Duodenal mucosa (tissue), 2 donors: ENCODE results near the gene FAM181B.
A peak's percentile ranks its signal among the peaks of the same experiment; 100 is the strongest.

Experiments used
- H3K27ac ChIP-seq: one replicate; pipeline ENCODE4 v1.7.0; 2013; ENCODE audit warnings: low read depth, low read length
- H3K27me3 ChIP-seq, 2 donors: one replicate each; pipeline ENCODE4 v1.7.0; 2013; ENCODE audit warnings: low read length in 2 of 2, control low read depth in 1 of 2; ENCODE audit not compliant: insufficient read depth in 2 of 2, control insufficient read depth in 1 of 2
- H3K36me3 ChIP-seq, 2 donors: one replicate each; pipeline ENCODE4 v1.7.0; 2013; ENCODE audit warnings: low read length in 2 of 2, control low read depth in 1 of 2; ENCODE audit not compliant: insufficient read depth in 2 of 2, control insufficient read depth in 1 of 2
- H3K4me1 ChIP-seq, 2 donors: one replicate each; pipeline ENCODE4 v1.7.0; 2013; ENCODE audit warnings: low read length in 2 of 2, control low read depth in 1 of 2; ENCODE audit not compliant: insufficient read depth in 2 of 2, control insufficient read depth in 1 of 2
- H3K4me3 ChIP-seq, 2 donors: one replicate each; pipeline ENCODE4 v1.7.0; 2013; ENCODE audit warnings: low read length in 2 of 2, low read depth in 1 of 2
- H3K9ac ChIP-seq, 2 donors: one replicate each; pipeline ENCODE4 v1.7.0; 2013; ENCODE audit warnings: low read length in 2 of 2, low read depth in 1 of 2
- H3K9me3 ChIP-seq, 2 donors: one replicate each; pipeline ENCODE4 v1.7.0; 2013; ENCODE audit warnings: low read length in 2 of 2, control low read depth in 1 of 2; ENCODE audit not compliant: control insufficient read depth in 1 of 2

Gene FAM181B

DNA sequence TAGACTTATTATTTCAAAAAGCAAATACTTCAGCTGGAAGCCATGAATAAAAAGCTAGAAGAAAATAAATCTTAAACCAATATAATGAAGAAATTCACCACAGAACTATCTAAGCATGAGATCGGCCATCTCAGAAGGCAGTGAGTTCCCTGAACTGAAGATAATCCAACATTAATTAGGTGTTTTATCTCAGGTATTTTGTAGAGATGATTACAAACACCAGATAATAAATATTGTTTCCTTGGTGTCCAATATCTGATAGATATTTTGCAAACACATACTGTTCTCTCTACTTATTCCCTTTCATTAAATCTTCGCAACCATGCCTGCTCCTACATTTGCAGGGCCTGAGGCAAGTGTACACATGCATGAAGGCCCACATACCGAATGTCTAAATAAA lies 26.0 kb upstream of the FAM181B start:
- H3K27ac ChIP-seq: no peak overlapping the region
- no peaks in the 10 kb centered on the region for H3K36me3 ChIP-seq
- H3K9ac ChIP-seq: no peak overlapping the region
- no peaks in the 10 kb centered on the region for H3K9me3 ChIP-seq
- H3K4me1 ChIP-seq: peaks cover 13 to 16% of the 10 kb centered on the region in 2 donors
- no peaks in the 10 kb centered on the region for H3K27me3 ChIP-seq
- H3K4me3 ChIP-seq: no peak overlapping the region

DNA sequence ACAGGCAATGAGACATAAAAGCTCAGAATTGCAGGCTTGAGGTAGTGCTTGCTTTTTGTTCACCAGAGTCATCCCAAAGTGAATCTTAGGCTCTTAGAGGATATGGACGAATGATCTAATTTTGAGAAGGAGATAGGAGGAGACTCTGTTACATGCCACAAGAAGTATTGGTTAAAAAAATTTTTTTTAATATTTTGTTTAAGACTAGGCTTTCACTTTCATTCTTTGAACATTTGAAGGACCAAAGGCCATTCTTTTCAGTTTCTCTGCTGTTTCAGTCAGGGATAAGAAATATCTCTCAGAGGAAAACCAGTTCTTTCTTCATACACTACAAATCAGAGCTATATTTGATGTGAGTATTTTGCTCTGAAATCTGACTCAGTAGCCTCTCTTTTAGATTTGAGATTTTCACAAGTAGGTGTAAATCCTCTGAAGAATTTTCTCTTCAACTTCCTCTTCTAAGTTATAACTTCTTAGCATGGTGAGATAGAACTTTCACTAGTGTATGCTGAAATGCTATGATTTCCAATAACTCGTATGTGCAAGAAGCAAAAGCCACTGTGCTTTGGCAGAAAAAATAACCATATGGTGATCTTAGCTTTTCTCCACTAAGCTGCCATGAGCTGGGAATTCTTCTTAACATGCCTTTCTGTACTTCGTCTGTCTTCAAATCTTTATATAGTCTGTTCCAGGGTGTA lies 24.1 kb upstream of the FAM181B start:
- Histone ChIP-seq H3K4me3 (peak overlapping the region; percentile 48 to 53), H3K27ac (no peak overlapping the region)

DNA sequence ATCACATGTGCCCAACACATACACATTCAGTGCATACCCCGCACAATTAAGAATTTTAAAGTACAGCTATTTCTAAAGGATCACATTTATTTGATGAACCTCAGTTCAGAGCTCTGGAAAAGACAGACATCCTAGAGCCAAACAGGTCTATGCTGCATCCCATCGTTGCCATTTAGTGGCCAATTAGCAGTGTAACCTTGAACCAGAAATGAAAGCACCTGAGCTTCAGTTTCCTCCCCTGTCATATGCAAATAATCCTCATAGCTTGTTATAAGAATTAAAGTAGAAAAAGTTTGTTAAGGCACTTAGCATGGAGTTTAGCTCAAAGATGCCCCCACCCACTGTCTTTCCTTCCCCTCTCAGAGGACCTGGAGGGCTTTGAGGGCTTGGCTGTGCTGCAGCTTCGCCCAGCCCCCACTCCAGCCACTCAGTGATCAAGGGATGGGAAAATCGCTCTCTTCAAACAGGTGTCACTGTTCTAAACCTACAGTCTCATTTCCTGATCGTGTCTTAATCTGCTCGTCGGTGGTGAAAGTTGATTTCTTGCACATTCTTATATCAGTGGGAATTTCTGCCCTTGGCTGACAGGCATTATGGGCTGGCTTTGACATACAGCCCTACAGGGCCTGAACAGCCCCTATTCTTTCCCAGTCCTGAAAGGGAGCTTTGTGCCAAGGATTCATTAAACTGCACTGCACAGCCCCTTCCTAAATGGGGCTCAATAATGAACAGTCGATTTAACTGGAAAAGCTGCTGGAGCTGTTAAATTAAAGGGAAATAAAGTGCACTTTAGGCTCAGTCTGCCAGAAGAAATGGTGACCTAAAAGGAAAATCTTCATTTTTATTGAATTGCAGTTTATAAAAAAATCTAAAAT lies 23.3 kb upstream of the FAM181B start:
- Histone ChIP-seq H3K4me3 (peak overlapping the region; percentile 48 to 53), H3K9ac (no peak overlapping the region), H3K4me1 (peaks cover 13 to 20% of the 10 kb centered on the region in 2 donors), H3K36me3 (no peaks in the 10 kb centered on the region), H3K27ac (no peak overlapping the region), H3K9me3 (no peaks in the 10 kb centered on the region), H3K27me3 (no peaks in the 10 kb centered on the region)

More for the DNA sequence above, 24.1 kb upstream of the FAM181B start:
- Histone ChIP-seq H3K4me1 (peaks cover 13 to 20% of the 10 kb centered on the region in 2 donors), H3K27me3 (no peaks in the 10 kb centered on the region), H3K9me3 (no peaks in the 10 kb centered on the region), H3K9ac (peak overlapping the region in 1 of 2 donors; percentile 6), H3K36me3 (no peaks in the 10 kb centered on the region)

DNA sequence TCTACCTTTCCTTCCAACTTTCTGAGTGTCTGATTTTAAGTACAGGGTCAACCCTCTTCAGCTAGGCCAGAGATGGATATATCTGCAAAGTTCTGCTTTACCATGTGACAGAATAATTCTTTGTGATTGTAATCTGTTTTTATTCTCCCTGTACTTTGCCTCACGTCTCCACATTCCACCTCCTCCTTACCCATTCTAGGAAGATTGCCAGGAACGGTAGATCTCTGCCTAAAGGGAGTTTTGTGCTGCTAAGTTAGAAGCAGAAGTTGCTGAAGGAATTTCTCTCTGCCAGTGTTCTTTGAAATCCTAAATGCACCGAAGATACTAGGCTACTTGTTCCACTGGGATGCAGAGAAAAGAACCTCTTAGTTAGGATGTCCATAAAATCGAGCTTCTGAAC lies 20.7 kb upstream of the FAM181B start:
- Histone ChIP-seq H3K9me3 (no peaks in the 10 kb centered on the region), H3K27me3 (no peaks in the 10 kb centered on the region), H3K9ac (no peak overlapping the region), H3K4me3 (no peak overlapping the region), H3K36me3 (no peaks in the 10 kb centered on the region), H3K4me1 (peaks cover 13 to 20% of the 10 kb centered on the region in 2 donors), H3K27ac (no peak overlapping the region)

DNA sequence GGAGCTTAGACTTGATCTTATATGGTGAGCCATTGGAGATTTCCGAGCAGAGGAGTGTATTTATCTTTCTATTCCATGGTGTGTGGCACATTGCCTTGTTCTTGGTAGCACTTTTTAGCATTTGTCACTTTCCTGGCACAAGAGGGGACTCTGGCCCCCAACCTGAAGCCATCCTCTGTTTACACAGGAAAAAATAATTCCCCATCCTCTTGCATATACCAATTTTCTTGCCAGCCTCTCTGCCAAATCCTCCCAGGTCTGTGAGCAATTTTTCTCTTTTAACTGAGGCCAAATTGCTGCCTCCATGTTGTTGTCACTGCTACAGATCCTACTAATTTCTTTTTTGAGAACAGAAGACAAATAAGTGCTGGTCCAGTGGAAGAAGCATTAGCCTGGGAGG lies 20.3 kb upstream of the FAM181B start:
- H3K4me1 ChIP-seq: peaks cover 13 to 20% of the 10 kb centered on the region in 2 donors
- no peak overlapping the region for H3K4me3 ChIP-seq
- H3K9me3 ChIP-seq: no peaks in the 10 kb centered on the region
- no peaks in the 10 kb centered on the region for H3K36me3 ChIP-seq
- H3K27me3 ChIP-seq: no peaks in the 10 kb centered on the region
- H3K27ac ChIP-seq: no peak overlapping the region
- no peak overlapping the region for H3K9ac ChIP-seq

DNA sequence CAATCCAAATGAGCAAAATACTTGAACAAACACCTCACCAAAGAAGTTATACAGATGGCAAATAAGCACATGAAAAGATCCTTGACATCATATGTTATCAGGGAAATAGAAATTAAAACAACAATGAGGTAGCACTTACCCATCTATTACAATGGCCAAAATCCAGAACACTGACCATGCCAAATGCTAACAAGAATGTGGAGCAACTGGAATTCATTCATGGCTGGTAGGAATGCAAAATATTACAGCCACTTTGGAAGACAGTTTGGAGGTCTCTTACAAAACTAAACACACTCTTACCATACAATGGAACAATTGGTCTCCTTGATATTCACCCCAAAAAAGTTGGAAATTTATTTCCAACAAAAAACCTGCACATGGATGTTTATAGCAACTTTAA lies 19.1 kb upstream of the FAM181B start:
- no peaks in the 10 kb centered on the region for H3K9me3 ChIP-seq
- no peak overlapping the region for H3K27ac ChIP-seq
- no peak overlapping the region for H3K9ac ChIP-seq

DNA sequence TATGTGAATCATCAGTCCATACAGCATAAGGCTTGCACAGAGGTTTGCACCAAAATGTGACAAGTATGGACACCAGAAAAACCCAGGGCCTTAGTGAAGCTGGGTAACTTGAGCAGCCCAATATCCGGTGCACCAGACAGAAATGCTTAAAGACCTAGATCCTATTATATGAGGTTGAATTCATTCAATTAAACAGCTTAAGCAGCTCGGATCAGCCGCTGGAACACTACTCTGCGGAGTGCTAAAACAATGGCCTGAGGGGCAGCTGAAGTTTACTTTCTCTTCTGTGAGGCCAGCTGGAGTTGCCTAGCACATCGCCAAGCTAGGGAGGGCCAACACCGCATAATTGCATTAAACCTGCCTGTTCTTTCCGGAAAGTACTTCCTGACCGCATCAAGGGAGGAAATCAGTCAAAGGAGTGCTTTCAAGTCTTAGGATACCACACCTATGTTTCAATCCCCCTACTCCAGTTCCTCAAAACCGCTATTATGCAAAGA lies 17.0 kb upstream of the FAM181B start:
- peaks cover 0 to 7% of the 10 kb centered on the region in 2 donors for H3K4me1 ChIP-seq
- H3K36me3 ChIP-seq: no peaks in the 10 kb centered on the region
- no peaks in the 10 kb centered on the region for H3K27me3 ChIP-seq
- H3K4me3 ChIP-seq: no peak overlapping the region
- H3K27ac ChIP-seq: no peak overlapping the region
- no peaks in the 10 kb centered on the region for H3K9me3 ChIP-seq
- H3K9ac ChIP-seq: no peak overlapping the region

More for the DNA sequence above, 19.1 kb upstream of the FAM181B start:
- H3K4me3 ChIP-seq: no peak overlapping the region
- H3K27me3 ChIP-seq: no peaks in the 10 kb centered on the region
- H3K36me3 ChIP-seq: no peaks in the 10 kb centered on the region
- H3K4me1 ChIP-seq: peaks cover 10 to 16% of the 10 kb centered on the region in 2 donors

DNA sequence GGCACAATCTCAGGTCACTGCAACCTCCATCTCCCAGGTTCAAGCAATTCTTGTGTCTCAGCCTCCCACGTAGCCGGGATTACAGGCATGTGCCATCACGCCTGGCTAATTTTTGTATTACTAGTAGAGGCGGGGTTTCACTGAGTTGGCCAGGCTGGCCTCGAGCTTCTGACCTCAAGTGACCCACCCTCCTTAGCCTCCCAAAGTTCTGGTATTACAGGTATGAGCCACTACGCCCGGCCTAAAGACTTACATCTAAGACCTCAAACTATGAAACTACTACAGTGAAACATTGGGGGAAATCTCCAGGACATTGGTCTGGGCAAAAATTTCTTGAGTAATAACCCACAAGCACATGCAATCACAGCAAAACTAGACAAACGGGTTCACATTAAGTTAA lies 13.8 kb upstream of the FAM181B start:
- Histone ChIP-seq H3K27me3 (no peaks in the 10 kb centered on the region), H3K36me3 (no peaks in the 10 kb centered on the region), H3K4me1 (no peaks in the 10 kb centered on the region), H3K27ac (no peak overlapping the region), H3K9me3 (no peaks in the 10 kb centered on the region), H3K9ac (no peak overlapping the region), H3K4me3 (no peak overlapping the region)

DNA sequence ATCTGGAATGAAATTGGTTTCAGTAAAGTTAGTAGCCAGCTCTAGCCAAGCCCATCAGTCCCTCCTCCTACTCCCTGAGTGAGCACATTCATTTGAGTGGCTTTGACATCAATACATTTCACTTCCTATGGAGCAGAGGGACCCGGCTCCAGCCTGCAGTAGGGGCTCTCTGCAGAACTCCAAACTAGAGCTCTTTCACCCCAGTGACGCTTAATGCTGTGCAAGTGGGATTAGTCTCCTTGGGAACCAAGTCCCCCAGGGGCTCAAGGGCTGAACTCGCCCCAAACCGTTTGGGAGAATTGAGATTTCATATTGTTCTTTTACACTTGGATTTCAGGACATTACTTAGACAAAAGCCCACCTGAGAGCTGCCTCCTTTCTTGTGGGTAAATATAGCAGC lies 4.4 kb upstream of the FAM181B start:
- no peak overlapping the region for H3K9ac ChIP-seq
- no peak overlapping the region for H3K4me3 ChIP-seq
- no peaks in the 10 kb centered on the region for H3K9me3 ChIP-seq
- H3K27me3 ChIP-seq: peaks cover 15 to 16% of the 10 kb centered on the region in 2 donors
- no peaks in the 10 kb centered on the region for H3K4me1 ChIP-seq
- no peaks in the 10 kb centered on the region for H3K36me3 ChIP-seq
- no peak overlapping the region for H3K27ac ChIP-seq

DNA sequence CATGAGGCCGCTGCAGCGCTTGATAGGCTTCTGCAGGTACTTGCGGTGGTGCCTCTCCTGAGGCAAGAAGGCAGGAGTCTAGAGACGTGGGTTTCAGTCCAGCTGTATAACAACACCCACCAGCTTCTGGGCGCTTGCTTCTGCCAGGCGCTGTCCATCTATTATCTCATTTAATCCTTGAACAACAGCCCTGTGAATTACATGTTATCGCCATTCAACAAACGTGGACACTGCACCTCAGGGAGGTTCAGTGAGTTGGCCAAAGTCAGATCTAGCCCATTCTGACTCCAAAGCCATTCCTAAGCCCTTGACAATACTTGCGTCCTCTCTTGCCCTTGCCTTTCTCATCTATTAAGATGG lies 436 bp upstream of the FAM181B start:
- Histone ChIP-seq H3K9ac (no peak overlapping the region), H3K4me3 (peak overlapping the region; percentile 44 to 65), H3K27me3 (peaks cover 38 to 42% of the 10 kb centered on the region in 2 donors), H3K36me3 (no peaks in the 10 kb centered on the region), H3K27ac (no peak overlapping the region), H3K9me3 (no peaks in the 10 kb centered on the region), H3K4me1 (no peaks in the 10 kb centered on the region)
